Fibroblast of pulmonary artery (primary cell): ENCODE data around the gene SENP2.

Source experiments
- DNase-seq: peaks from one replicate; pipeline ENCODE4 v3.0.0-alpha.2; 2010; ENCODE audit warnings: low read depth
- H3K4me3 ChIP-seq: replicated peaks from 2 replicates; pipeline ENCODE4 v1.5.1; 2011; ENCODE audit warnings: low read depth, mild to moderate bottlenecking, control low read depth, low read length, moderate library complexity
- TF ChIP-seq, protein P1 (sequence below): IDR thresholded peaks from 2 replicates; pipeline ENCODE4 v1.5.1; 2011; ENCODE audit warnings: mild to moderate bottlenecking, control low read depth, low read length, inconsistent platforms; ENCODE audit errors: missing control alignments

Gene SENP2

DNA sequence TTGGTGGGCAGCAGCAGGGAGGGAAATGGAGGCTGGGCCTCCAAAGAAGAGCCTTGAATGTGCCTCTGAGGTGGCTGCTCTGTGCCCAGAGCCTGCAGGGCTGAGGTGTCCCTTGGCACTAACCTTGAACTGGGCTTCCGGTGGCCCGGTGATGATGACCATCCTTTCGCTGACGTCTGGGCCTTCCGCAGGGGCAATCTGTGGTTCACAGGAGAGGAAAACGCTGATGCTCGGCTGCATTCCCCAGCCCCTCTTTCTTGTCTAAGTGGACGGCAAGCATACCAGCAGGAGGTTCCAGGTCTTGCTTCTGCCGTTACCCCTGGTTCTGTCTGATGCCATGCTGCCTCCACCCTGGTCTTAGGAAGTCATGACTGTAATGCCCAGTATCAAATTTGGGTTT is 65.9 kb downstream of the SENP2 start:
- H3K4me3 ChIP-seq = no peak overlapping the region
- no peak for DNase-seq
- TF ChIP-seq, protein P1, sequence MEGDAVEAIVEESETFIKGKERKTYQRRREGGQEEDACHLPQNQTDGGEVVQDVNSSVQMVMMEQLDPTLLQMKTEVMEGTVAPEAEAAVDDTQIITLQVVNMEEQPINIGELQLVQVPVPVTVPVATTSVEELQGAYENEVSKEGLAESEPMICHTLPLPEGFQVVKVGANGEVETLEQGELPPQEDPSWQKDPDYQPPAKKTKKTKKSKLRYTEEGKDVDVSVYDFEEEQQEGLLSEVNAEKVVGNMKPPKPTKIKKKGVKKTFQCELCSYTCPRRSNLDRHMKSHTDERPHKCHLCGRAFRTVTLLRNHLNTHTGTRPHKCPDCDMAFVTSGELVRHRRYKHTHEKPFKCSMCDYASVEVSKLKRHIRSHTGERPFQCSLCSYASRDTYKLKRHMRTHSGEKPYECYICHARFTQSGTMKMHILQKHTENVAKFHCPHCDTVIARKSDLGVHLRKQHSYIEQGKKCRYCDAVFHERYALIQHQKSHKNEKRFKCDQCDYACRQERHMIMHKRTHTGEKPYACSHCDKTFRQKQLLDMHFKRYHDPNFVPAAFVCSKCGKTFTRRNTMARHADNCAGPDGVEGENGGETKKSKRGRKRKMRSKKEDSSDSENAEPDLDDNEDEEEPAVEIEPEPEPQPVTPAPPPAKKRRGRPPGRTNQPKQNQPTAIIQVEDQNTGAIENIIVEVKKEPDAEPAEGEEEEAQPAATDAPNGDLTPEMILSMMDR = no peak

DNA sequence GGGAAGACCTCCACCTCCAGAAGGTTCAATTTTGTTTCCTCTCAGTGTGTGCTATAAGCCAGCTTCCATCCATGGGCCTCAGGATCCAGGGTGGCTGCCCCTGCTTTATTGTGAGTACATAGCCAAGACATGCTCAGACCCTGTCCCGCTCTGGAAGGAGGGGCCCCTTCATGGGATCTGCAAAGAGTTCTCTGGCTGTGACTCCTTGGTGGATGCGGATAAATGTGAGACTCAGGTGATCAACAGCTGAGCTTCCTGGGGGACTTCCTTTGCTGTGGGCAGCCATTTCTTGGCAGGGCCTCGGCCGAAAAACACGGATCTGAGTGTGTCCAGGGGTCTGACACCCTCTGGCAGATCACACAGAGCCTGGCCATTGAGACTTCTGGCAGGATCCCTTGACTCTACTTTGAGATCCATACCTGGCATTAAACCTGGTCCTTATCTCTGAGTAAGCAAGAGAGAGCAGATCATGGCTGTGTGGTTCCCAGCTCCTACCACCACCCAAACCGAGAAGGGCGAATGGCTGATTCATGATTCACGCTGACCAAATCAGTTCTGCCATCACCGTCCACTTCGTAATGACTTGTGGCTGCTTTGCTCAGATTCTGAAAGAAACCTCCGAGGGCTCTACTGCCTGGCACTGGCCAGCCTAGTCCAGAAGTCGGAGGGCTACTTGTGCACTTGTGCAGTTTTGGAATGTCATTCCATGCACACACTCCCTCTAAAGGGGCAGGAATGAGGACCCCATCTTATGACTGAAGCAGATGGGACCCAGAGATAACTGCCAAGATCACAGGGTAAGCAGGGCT is 68.1 kb downstream of the SENP2 start:
- TF ChIP-seq, protein P1 = no peak
- no peak overlapping the region for H3K4me3 ChIP-seq
- DNase-seq = no peak

DNA sequence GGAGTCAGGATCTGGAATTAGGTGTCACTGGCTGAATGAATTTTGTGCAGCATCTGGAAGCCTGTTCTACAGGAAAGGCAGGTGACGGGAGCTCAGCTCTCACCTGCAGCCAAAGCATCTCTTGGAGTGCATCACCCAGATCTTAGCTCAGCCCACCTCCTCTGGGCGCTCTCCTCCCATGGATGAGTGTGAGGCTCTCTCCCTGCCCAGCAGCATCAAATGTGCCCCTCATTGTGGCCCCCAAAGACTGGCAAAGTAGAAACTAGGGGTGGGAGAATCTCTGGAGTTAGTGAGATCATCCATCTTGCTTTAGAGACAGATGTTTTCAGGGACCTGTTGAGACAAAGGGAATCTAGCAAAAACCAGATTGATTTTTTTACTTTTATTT is 68.7 kb downstream of the SENP2 start:
- H3K4me3 ChIP-seq = no peak overlapping the region
- DNase-seq = no peak
- TF ChIP-seq, protein P1 = no peak

DNA sequence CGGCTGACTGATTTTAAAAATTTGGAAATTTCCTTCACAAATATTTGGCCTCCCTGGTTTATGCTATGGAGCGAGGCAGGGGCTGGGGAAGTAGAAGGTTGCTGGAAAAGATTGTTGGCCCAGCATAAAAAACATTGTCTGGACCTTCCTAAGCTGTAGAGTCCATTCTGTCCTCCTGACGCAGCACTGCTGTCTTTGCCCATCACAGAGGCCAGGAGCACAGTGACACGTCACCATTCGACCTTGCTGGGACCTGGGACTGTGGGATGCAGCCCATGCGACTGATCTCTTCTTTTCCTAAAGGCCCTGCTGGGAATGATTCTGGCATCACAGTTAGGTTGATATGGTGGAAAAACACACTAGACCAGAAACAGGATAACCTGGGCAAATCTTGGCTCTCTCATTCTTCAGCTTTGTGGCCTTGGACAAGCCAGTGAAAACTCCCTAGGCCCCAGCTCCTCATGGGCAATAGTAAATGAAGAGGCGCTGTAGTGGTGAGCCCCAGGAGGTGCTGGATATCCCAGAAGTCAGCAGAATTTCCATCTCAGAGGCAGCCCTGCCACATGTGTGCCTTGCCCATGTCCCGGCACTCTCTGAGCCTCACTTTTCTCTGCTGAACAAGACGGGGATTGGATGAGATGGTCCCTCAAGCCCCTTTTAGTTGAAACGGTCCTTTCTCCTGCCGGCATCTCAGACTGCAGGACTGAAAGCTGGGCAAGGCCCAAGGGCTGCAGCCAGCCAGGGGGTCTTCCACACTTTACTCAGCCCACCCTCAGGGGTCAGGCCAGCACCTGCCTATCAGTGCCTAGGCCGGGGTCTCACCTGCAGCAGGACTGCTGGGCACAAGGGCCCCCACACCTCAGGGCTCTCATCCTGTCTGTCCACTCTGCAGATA is 69.6 kb downstream of the SENP2 start:
- H3K4me3 ChIP-seq = no peak overlapping the region
- TF ChIP-seq, protein P1 = no peak
- no peak for DNase-seq

DNA sequence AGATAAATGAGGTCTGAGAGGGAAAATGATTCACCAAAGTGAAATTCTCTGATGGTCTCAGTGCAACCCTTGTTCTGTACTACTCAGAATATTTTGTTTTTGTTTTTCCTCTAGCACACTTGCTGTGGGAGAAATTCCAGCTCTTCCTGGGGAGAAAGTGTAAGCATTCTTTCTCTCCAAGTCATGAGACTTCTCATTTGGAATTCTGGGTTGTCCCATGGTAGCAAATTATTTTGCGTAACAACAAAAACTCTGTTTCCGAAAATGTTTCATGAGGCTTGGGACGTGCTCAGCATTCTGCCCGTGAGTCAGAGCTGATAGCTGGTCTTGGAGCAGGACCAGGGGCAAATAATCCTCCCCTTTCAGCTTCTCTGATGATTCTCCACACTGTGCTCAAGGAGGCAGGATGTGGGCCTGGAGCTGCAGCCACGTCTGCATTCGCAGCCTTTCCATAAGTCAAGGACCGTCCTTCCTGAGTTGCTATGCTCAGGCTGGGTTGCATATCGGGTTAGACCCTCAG is 70.3 kb downstream of the SENP2 start:
- H3K4me3 ChIP-seq = no peak overlapping the region
- peak; percentile 99 for DNase-seq
- TF ChIP-seq, protein P1 = no peak

DNA sequence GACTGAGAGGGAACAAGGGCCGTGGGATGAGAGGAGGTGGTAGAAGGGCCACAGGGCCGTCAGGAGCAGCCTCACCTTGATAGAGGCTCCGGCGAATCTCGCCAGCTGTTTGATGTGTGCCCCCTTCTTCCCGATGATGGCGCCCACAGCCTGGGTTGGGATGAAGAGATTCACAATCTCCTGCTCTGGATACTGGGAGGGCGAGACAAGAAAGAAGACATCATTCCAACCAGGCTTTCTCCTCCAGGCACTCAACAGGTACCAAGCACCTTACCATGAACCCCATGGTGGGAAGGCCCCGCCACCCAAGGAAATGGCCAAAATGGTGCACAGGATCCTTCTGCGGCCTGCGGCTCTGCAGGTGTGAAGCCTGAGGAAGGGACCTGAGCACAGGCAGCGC is 71.1 kb downstream of the SENP2 start:
- DNase-seq = no peak
- H3K4me3 ChIP-seq = no peak overlapping the region
- TF ChIP-seq, protein P1 = no peak
